ENCODE results near the gene UNC5A.

UNC5A gene

DNA sequence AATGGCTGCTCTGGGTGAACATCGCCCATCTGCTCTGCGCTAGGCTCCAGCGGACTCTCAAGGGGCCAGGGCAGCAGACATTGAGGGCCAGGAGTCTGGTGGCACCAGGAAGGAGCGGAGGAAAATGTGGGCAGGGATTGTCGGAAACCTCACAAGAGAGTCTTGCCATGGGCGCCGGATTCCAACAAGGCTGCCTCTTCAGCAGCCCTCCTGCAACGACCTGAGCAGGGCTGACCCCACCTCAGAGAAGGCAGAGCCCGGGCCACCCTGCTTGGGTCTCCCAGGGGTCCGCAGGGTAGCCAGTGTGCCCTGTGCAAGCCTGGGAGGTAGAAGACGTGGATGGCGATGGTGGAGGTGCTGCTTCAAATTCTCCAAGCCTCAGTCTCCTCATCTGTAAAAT, 11.4 kb upstream of the UNC5A start:
- no peak for DNase-seq (ENCODE audit: low read depth)
- in situ Hi-C loops (cut with HindIII; ENCODE audit: low sequenced_read_pairs) = no loop called here
- TF ChIP-seq, protein P1, sequence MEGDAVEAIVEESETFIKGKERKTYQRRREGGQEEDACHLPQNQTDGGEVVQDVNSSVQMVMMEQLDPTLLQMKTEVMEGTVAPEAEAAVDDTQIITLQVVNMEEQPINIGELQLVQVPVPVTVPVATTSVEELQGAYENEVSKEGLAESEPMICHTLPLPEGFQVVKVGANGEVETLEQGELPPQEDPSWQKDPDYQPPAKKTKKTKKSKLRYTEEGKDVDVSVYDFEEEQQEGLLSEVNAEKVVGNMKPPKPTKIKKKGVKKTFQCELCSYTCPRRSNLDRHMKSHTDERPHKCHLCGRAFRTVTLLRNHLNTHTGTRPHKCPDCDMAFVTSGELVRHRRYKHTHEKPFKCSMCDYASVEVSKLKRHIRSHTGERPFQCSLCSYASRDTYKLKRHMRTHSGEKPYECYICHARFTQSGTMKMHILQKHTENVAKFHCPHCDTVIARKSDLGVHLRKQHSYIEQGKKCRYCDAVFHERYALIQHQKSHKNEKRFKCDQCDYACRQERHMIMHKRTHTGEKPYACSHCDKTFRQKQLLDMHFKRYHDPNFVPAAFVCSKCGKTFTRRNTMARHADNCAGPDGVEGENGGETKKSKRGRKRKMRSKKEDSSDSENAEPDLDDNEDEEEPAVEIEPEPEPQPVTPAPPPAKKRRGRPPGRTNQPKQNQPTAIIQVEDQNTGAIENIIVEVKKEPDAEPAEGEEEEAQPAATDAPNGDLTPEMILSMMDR (IDR thresholded peaks at IDR 0.05; ENCODE audit: low read depth, low read length, missing control alignments) = no peak
- H3K4me3 ChIP-seq (ENCODE audit: low read depth, low read length) = no peak overlapping the region

DNA sequence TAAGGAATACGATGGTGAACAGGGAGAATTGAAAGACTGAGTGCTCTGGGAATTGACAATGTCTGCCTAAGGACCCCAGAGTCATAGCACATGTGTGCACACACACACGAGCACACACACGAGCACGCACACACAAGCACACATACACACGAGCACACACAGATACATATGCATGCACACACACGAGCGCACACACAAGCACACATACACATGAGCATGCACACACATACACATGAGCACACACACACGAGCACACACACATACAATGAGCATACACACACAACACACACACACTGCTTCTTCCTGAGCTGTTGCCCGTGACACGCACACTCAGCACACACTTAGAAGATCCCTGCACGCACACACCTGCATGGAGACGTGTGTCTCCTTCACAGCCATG, 10.9 kb upstream of the UNC5A start:
- in situ Hi-C loops (cut with HindIII; ENCODE audit: low sequenced_read_pairs) = no loop called here
- TF ChIP-seq, protein P1 (IDR thresholded peaks at IDR 0.05; ENCODE audit: low read depth, low read length, missing control alignments) = no peak
- H3K4me3 ChIP-seq (ENCODE audit: low read depth, low read length) = no peak overlapping the region
- DNase-seq (ENCODE audit: low read depth) = no peak

DNA sequence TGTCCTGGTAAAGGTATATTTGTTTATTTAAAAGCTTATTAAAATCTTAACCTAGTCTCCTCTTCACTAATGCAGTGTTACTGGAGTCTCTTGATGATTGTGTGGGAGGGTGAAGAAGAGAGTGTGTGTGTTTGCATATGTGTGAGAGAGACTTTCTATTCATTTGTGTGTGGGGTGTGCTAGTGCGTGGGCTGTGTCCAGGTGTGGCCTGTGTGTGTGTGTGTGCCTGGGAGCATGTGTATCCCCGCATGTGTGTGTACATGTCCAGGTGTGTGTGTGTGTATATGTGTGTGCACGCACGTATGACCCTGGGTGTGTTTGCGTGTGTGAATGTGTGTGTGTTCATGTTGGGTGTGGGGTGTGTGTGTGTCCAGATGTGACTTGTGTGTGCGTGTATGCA, 10.3 kb upstream of the UNC5A start:
- TF ChIP-seq, protein P1 (IDR thresholded peaks at IDR 0.05; ENCODE audit: low read depth, low read length, missing control alignments) = no peak
- no peak for DNase-seq (ENCODE audit: low read depth)
- in situ Hi-C loops (cut with HindIII; ENCODE audit: low sequenced_read_pairs) = loop anchor here (5.0 kb wide), 2 partner anchors 63 to 102 kb away; no protein-coding TSS in a partner anchor
- no peak overlapping the region for H3K4me3 ChIP-seq (ENCODE audit: low read depth, low read length)

GRCh38 chr5:176802116-176802784, 8.1 kb upstream of the UNC5A start:
- in situ Hi-C loops (cut with HindIII; ENCODE audit: low sequenced_read_pairs) = loop anchor here (5.0 kb wide), 2 partner anchors 65 to 100 kb away; no protein-coding TSS in a partner anchor
- no peak for DNase-seq (ENCODE audit: low read depth)
- H3K4me3 ChIP-seq (ENCODE audit: low read depth, low read length) = no peak overlapping the region
- TF ChIP-seq, protein P1 (IDR thresholded peaks at IDR 0.05; ENCODE audit: low read depth, low read length, missing control alignments) = no peak

DNA sequence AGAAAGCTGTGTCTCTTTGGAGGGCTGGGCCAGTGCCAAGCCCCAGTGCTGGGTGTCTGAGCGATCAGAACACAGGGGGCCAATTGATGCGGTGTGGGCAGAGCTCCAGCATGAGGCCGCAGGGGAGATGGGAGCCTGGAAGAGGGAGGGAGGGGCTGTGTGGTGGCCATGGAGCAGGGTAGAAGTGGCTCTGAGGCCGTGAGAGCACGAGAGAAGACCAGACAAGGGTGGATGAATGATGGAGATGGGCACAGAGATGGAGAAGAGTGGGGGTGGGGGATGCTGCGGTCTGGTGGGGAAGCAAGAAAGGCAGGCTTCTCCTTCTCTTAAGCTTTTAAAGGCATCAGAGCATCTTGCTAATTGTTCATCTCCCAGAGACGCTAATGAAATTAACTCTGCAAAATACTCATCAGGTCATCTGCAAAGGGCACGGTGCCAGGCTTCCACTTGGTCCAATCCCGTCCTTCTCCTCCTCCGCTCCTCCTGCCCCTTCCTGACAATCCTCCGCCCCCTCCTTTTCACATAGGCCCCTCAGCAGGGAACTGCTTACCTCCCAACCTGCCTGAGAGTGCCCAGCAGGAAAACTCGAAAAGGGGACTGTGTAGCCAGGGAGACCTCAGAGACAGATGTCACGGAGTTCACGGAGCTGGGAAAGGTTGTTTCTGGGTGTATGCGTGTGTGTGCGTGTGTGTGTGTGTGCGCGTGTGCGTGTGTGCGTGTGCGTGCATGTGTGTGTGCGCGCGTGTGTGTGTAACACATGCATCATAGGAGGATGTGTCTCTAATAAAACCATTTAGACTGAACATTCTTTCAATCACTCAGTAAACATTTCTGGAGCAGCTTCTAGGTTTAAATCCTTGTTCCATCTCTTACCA, 7.1 kb upstream of the UNC5A start:
- TF ChIP-seq, protein P1 (IDR thresholded peaks at IDR 0.05; ENCODE audit: low read depth, low read length, missing control alignments) = no peak
- in situ Hi-C loops (cut with HindIII; ENCODE audit: low sequenced_read_pairs) = loop anchor here (5.0 kb wide), 2 partner anchors 66 to 99 kb away; no protein-coding TSS in a partner anchor
- no peak for DNase-seq (ENCODE audit: low read depth)
- H3K4me3 ChIP-seq (ENCODE audit: low read depth, low read length) = no peak overlapping the region

DNA sequence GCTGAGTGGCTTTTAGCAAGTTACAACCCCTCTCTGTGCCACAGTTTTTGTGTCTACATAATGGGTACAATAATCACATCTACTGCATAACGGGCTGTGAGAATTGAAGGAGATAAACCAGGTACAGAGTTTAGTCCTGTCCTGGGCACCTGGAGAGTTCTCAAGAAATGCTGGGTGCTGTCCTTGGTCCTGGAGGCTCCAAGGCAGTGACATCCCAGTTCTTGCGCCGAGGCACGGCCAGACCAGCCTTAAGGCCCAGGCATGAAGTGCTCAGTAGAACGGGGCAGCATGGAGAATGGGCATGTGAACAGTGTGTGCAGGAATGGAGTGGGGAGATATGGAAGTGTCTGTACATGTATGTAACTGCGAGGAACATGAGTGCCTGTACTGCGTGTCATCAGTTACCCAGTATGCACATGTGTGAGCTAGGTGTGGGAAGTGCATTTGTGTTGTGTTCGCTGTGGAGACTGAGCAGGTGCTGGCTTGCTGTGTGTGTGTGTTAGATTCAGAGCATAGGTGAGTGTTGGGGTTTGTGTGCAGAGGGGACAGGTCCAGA, 6.3 kb upstream of the UNC5A start:
- no peak overlapping the region for H3K4me3 ChIP-seq (ENCODE audit: low read depth, low read length)
- in situ Hi-C loops (cut with HindIII; ENCODE audit: low sequenced_read_pairs) = loop anchor here (5.0 kb wide), 2 partner anchors 67 to 98 kb away; no protein-coding TSS in a partner anchor
- TF ChIP-seq, protein P1 (IDR thresholded peaks at IDR 0.05; ENCODE audit: low read depth, low read length, missing control alignments) = no peak
- peak; percentile 15 for DNase-seq (ENCODE audit: low read depth)

All from astrocyte of the cerebellum (primary cell).